ENCODE results near the gene SMPD3.

GRCh38 chr16:68360956-68361355, 87.4 kb downstream of the SMPD3 start:
- TF ChIP-seq CTCF (IDR thresholded peaks at IDR 0.05; ENCODE audit: poor library complexity) (no peak), EZH2 (IDR thresholded peaks at IDR 0.05; ENCODE audit: borderline replicate concordance) (no peak)
